HepG2 (cell line): ENCODE results near the gene TMEM139. TPM values are rescaled to one million over a fixed set of nuclear protein-coding genes. Genes with fewer than 3 reads are reported as not detected.

Experiments used
- ATAC-seq: fragments of 200-7000 bp; cut with Tn5 transposase; 3 replicates; pipeline ENCODE4 v1.9.1; 2020; ENCODE audit warnings: mild to moderate bottlenecking, moderate library complexity
- BruUV-seq: library from RNA; stranded (reverse); fragments of 400-500 nt; replicated peaks from 2 replicates; lab custom pipeline; 2021; lab: Mats Ljungman, UMichigan
- CTCF ChIA-PET: fragments of 300-600 bp; formaldehyde crosslinking; extraction: SDS; loops from one replicate; lab custom pipeline; 2021; ENCODE audit warnings: low total read pairs, inconsistent platforms, low intra/inter-chr PET ratio; lab: Yijun Ruan, JAX
- POLR2A ChIA-PET: fragments of 350-600 bp; sonication (Branson Sonifier 250); formaldehyde crosslinking; loops from one replicate; lab custom pipeline; 2020; ENCODE audit warnings: antibody characterized with exemption, inconsistent platforms; lab: Yijun Ruan, JAX
- DNase-seq: peaks from one replicate; pipeline ENCODE4 v3.0.0-alpha.2; 2015; ENCODE audit warnings: low spot score
- FAIRE-seq: peaks from 3 replicates; lab custom pipeline; 2011; peaks lifted over from hg19 to GRCh38; lab: Jason Lieb, UNC
- H2AFZ ChIP-seq: one replicate; pipeline ENCODE4 v1.6.1; 2011; ENCODE audit warnings: low read length, inconsistent platforms
- H3K27ac ChIP-seq: fragments of 300-600 bp; 3 replicates; pipeline ENCODE4 v1.8.0; 2011; ENCODE audit warnings: mixed run types, mild to moderate bottlenecking, mixed read lengths, low read length, inconsistent platforms; ENCODE audit not compliant: insufficient read depth; ENCODE audit errors: extremely low read length
- H3K27me3 ChIP-seq, 2 experiments: fragments of 200-600 bp in 1 of 2; 2 replicates in 1 of 2; 3 replicates in 1 of 2; pipeline versions ENCODE4 v1.6.0 to v1.8.0; 2011; ENCODE audit warnings: low read length in 2 of 2, mild to moderate bottlenecking in 2 of 2, moderate library complexity in 2 of 2, inconsistent platforms in 1 of 2; ENCODE audit not compliant: insufficient read depth in 2 of 2, control insufficient read depth in 1 of 2
- H3K36me3 ChIP-seq, 2 experiments: fragments of 200-600 bp in 1 of 2; replicated peaks in 1 of 2; 2 replicates in 1 of 2; 3 replicates in 1 of 2; pipeline versions ENCODE4 v1.5.1 to v1.8.0; 2011; ENCODE audit warnings: low read length in 2 of 2, inconsistent platforms in 1 of 2; ENCODE audit not compliant: insufficient read depth in 2 of 2, control insufficient read depth in 1 of 2
- H3K4me1 ChIP-seq: 2 replicates; pipeline ENCODE4 v1.5.1; 2012; ENCODE audit warnings: low read length, inconsistent platforms; ENCODE audit not compliant: insufficient read depth
- H3K4me2 ChIP-seq: 2 replicates; pipeline ENCODE4 v1.6.0; 2011; ENCODE audit warnings: low read depth, low read length, inconsistent platforms
- H3K4me3 ChIP-seq, 3 experiments: fragments of 200-600 bp in 1 of 3; sonication (generic), shearing (Covaris generic) in 1 of 3; replicated peaks in 1 of 3; 2 replicates each; pipeline ENCODE4 v1.5.1; 2011 to 2016; ENCODE audit warnings: low read length in 3 of 3, inconsistent platforms in 2 of 3, low read depth in 2 of 3, mild to moderate bottlenecking in 2 of 3, control low read depth in 1 of 3, mixed read lengths in 1 of 3; ENCODE audit not compliant: insufficient read depth in 1 of 3
- H3K79me2 ChIP-seq: one replicate; pipeline ENCODE4 v1.6.1; 2011; ENCODE audit warnings: low read length, inconsistent platforms; ENCODE audit not compliant: insufficient read depth
- H3K9ac ChIP-seq: 2 replicates; pipeline ENCODE4 v1.6.0; 2011; ENCODE audit warnings: mild to moderate bottlenecking, low read depth, low read length, inconsistent platforms; ENCODE audit not compliant: insufficient read depth
- H3K9me3 ChIP-seq: 2 replicates; pipeline ENCODE4 v1.5.1; 2012; ENCODE audit warnings: mild to moderate bottlenecking, low read length
- H4K20me1 ChIP-seq: 2 replicates; pipeline ENCODE4 v1.6.0; 2011; ENCODE audit warnings: inconsistent platforms, mild to moderate bottlenecking, low read length, moderate library complexity; ENCODE audit not compliant: insufficient read depth
- ADNP ChIP-seq: sonication (generic); formaldehyde crosslinking; IDR thresholded peaks from 2 replicates; pipeline ENCODE4 v1.4.0; 2020; ENCODE audit warnings: missing genetic modification reagents
- KAT7 ChIP-seq: IDR thresholded peaks from 2 replicates; pipeline ENCODE4 v1.6.1; 2018; ENCODE audit warnings: borderline replicate concordance, missing compliant biosample characterization
- MAFG ChIP-seq: sonication (generic); formaldehyde crosslinking; IDR thresholded peaks from 2 replicates; pipeline ENCODE4 v1.5.1; 2020; ENCODE audit warnings: mild to moderate bottlenecking, missing genetic modification reagents
- MXD3 ChIP-seq: IDR thresholded peaks from 2 replicates; pipeline ENCODE4 v1.6.1; 2016; ENCODE audit warnings: mild to moderate bottlenecking, missing biosample characterization, missing genetic modification reagents
- PHB2 ChIP-seq: fragments of 450-650 bp; IDR thresholded peaks from 2 replicates; pipeline ENCODE4 v1.6.1; 2018; ENCODE audit not compliant: partially characterized antibody
- SCMH1 ChIP-seq: sonication (generic); formaldehyde crosslinking; IDR thresholded peaks from 2 replicates; pipeline ENCODE4 v1.9.0; 2021; ENCODE audit warnings: missing genetic modification reagents, mild to moderate bottlenecking, borderline replicate concordance
- WGBS: methylation state at CpG from one replicate; pipeline ENCODE4 v1.1.6; 2017; ENCODE audit warnings: low lambda C conversion rate; 5-methylcytosine and 5-hydroxymethylcytosine counted together
- in situ Hi-C: cut with HindIII; loops from 2 replicates; pipeline ENCODE4 v1.10.0; 2017; ENCODE audit warnings: low pct_unique_long_range_greater_than_20kb; ENCODE audit not compliant: extremely low pct_ligation_motif_present
- intact Hi-C: fragments of 100-400 bp; cut with micrococcal nuclease; formaldehyde crosslinking; loops from one replicate; pipeline ENCODE4 v1.10.0; 2022; ENCODE audit not compliant: unreplicated experiment
- polyA plus RNA-seq, 8 experiments: library from polyadenylated mRNA; depleted of rRNA in 3 of 8; stranded (reverse) in 7 of 8; unstranded in 1 of 8; fragments of >200 nt; fragmentation: Illumina TruSeq in 4 of 8; extraction: Trizol in 4 of 8; gene quantifications; 2 replicates each; pipeline versions ENCODE4 v1.2.1 to v1.2.3, GENCODE V29; 2011 to 2016; ENCODE audit warnings: low read depth in 4 of 8, missing spikeins in 1 of 8, mixed read lengths in 1 of 8; ENCODE audit not compliant: insufficient read depth in 1 of 8
- total RNA-seq, 5 experiments: library from RNA; depleted of rRNA; stranded (reverse); fragments of >200 nt; fragmentation: Illumina TruSeq; extraction: Trizol; gene quantifications; 2 replicates each; pipeline ENCODE4 v1.2.3, GENCODE V29; 2016; ENCODE audit warnings: low read depth in 1 of 5
- TF ChIP-seq, protein P1 (sequence below), 2 experiments: fragments of 450-650 bp in 1 of 2; sonication (generic) in 1 of 2; formaldehyde crosslinking in 1 of 2; IDR thresholded peaks; 2 replicates each; pipeline versions ENCODE4 v1.6.1 to v1.8.0; 2016 to 2022; ENCODE audit warnings: antibody characterized with exemption in 1 of 2, mild to moderate bottlenecking in 1 of 2, missing genetic modification reagents in 1 of 2
- TF ChIP-seq, protein P2 (sequence below): sonication (generic); formaldehyde crosslinking; IDR thresholded peaks from 2 replicates; pipeline ENCODE4; 2020; ENCODE audit warnings: missing genetic modification reagents, mild to moderate bottlenecking, borderline replicate concordance

Gene TMEM139
- total and polyA plus RNA-seq, 2 of the 13 experiments (the other 11 are each of a cell fraction or from before 2014, with no cell fraction given), result 7.9 to 14.0 TPM

GRCh38 chr7:143305423-143306070, 20.8 kb downstream of the TMEM139 start (continued):
- no peak for TF ChIP-seq MAFG (CRISPR knock-in tag)
- TF ChIP-seq, all 625 proteins: peak for 10

DNA sequence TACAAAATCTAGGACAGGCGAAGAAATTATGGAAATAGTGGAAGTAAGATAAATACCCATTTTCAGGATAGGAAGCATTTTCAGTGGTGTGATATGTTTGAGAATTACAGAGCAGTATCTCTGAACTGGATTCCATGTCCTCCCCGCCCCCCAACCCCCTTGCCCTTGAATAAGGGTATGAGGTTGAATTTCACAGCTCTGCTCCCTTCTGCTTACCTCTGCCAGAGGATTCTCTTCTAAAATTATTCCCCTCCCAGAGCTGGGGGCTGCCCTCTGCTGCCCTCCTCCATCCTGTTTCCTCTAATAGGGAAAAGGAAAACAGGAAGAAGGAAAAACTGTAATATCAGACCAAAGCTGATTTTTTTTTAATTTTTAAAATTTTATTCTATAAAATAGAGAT, 23.9 kb downstream of the TMEM139 start:
- no TSS peak for BruUV-seq
- no peak for DNase-seq
- no peak overlapping the region for H3K27ac ChIP-seq
- H3K4me2 ChIP-seq, result no peak overlapping the region
- FAIRE-seq, result no peak
- intact Hi-C loops (loop anchor here (10.0 kb wide), 1 partner anchor 304 kb away; no protein-coding TSS in a partner anchor), in situ Hi-C loops (no loop called here)
- no peak overlapping the region for H3K4me3 ChIP-seq
- H3K36me3 ChIP-seq, result peaks cover 9 to 45% of the 10 kb centered on the region in 2 experiments
- POLR2A ChIA-PET, result no interaction called here
- H3K4me1 ChIP-seq, result no peaks in the 10 kb centered on the region
- H2AFZ ChIP-seq, result no peak overlapping the region
- no peaks in the 10 kb centered on the region for H3K79me2 ChIP-seq
- CTCF ChIA-PET, result no interaction called here
- no peak for ATAC-seq
- H3K9me3 ChIP-seq, result no peaks in the 10 kb centered on the region
- H4K20me1 ChIP-seq, result no peaks in the 10 kb centered on the region; the same call in 1 of the 2 replicates
- WGBS, result 95% methylated on average over 2 of the region's 2 CpGs
- TF ChIP-seq MXD3 (CRISPR knock-in tag) (no peak), PHB2 (no peak), KAT7 (CRISPR knock-in tag) (no peak), SCMH1 (CRISPR knock-in tag) (no peak), ADNP (no peak)
- TF ChIP-seq, protein P1, sequence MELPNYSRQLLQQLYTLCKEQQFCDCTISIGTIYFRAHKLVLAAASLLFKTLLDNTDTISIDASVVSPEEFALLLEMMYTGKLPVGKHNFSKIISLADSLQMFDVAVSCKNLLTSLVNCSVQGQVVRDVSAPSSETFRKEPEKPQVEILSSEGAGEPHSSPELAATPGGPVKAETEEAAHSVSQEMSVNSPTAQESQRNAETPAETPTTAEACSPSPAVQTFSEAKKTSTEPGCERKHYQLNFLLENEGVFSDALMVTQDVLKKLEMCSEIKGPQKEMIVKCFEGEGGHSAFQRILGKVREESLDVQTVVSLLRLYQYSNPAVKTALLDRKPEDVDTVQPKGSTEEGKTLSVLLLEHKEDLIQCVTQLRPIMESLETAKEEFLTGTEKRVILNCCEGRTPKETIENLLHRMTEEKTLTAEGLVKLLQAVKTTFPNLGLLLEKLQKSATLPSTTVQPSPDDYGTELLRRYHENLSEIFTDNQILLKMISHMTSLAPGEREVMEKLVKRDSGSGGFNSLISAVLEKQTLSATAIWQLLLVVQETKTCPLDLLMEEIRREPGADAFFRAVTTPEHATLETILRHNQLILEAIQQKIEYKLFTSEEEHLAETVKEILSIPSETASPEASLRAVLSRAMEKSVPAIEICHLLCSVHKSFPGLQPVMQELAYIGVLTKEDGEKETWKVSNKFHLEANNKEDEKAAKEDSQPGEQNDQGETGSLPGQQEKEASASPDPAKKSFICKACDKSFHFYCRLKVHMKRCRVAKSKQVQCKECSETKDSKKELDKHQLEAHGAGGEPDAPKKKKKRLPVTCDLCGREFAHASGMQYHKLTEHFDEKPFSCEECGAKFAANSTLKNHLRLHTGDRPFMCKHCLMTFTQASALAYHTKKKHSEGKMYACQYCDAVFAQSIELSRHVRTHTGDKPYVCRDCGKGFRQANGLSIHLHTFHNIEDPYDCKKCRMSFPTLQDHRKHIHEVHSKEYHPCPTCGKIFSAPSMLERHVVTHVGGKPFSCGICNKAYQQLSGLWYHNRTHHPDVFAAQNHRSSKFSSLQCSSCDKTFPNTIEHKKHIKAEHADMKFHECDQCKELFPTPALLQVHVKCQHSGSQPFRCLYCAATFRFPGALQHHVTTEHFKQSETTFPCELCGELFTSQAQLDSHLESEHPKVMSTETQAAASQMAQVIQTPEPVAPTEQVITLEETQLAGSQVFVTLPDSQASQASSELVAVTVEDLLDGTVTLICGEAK (IDR thresholded peaks at IDR 0.05), result no peak
- TF ChIP-seq, protein P1 (CRISPR knock-in tag; IDR thresholded peaks at IDR 0.05), result no peak
- TF ChIP-seq, protein P2, sequence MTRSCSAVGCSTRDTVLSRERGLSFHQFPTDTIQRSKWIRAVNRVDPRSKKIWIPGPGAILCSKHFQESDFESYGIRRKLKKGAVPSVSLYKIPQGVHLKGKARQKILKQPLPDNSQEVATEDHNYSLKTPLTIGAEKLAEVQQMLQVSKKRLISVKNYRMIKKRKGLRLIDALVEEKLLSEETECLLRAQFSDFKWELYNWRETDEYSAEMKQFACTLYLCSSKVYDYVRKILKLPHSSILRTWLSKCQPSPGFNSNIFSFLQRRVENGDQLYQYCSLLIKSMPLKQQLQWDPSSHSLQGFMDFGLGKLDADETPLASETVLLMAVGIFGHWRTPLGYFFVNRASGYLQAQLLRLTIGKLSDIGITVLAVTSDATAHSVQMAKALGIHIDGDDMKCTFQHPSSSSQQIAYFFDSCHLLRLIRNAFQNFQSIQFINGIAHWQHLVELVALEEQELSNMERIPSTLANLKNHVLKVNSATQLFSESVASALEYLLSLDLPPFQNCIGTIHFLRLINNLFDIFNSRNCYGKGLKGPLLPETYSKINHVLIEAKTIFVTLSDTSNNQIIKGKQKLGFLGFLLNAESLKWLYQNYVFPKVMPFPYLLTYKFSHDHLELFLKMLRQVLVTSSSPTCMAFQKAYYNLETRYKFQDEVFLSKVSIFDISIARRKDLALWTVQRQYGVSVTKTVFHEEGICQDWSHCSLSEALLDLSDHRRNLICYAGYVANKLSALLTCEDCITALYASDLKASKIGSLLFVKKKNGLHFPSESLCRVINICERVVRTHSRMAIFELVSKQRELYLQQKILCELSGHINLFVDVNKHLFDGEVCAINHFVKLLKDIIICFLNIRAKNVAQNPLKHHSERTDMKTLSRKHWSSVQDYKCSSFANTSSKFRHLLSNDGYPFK (CRISPR knock-in tag), result no peak
- no peaks in the 10 kb centered on the region for H3K27me3 ChIP-seq
- no peak overlapping the region for H3K9ac ChIP-seq
